HepG2 (cell line): Measurements from ENCODE around the gene GOLT1A. TPM values are rescaled to one million over a fixed set of nuclear protein-coding genes. Genes with fewer than 3 reads are reported as not detected.

Source experiments
- CBX2 ChIP-seq, 2 experiments: fragments of 200-600 bp in 1 of 2; sonication (generic); formaldehyde crosslinking in 1 of 2; IDR thresholded peaks; 2 replicates each; pipeline versions ENCODE4 v1.7.0 to v1.8.1; 2018 to 2022; ENCODE audit warnings: low read depth in 2 of 2, low read length in 1 of 2, mild to moderate bottlenecking in 1 of 2, missing genetic modification reagents in 1 of 2
- CEBPZ ChIP-seq: IDR thresholded peaks from 2 replicates; pipeline ENCODE4 v1.6.1; 2012; ENCODE audit warnings: low read length, improper control_type of control experiment
- ETV6 ChIP-seq: sonication (generic); formaldehyde crosslinking; conservative IDR thresholded peaks from 2 replicates; pipeline ENCODE4 v1.4.0; 2020; ENCODE audit warnings: missing genetic modification reagents
- KMT2B ChIP-seq: IDR thresholded peaks from 2 replicates; pipeline ENCODE4 v1.6.1; 2016; ENCODE audit warnings: missing genetic modification reagents, missing compliant biosample characterization
- MAFK ChIP-seq, 2 experiments: IDR thresholded peaks in 1 of 2; conservative IDR thresholded peaks in 1 of 2; 2 replicates each; pipeline ENCODE4 v1.6.1; 2011; ENCODE audit warnings: improper control_type of control experiment in 2 of 2, low read length in 2 of 2
- MXD4 ChIP-seq: IDR thresholded peaks from 2 replicates; pipeline ENCODE4 v1.6.1; 2016; ENCODE audit warnings: mild to moderate bottlenecking, missing biosample characterization, missing genetic modification reagents
- NFE2L2 ChIP-seq: fragments of 150-350 bp; IDR thresholded peaks from 2 replicates; pipeline ENCODE4 v1.6.1; 2014; ENCODE audit warnings: low read length
- SKIL ChIP-seq: sonication (generic); formaldehyde crosslinking; IDR thresholded peaks from 2 replicates; pipeline ENCODE4 v1.8.0; 2022; ENCODE audit warnings: missing genetic modification reagents, mild to moderate bottlenecking, moderate library complexity, borderline replicate concordance
- SSRP1 ChIP-seq: IDR thresholded peaks from 2 replicates; pipeline ENCODE4 v1.6.1; 2016; ENCODE audit warnings: control low read depth
- THYN1 ChIP-seq: sonication (generic); formaldehyde crosslinking; IDR thresholded peaks from 2 replicates; pipeline ENCODE4 v1.8.1; 2023; ENCODE audit warnings: low read depth, mild to moderate bottlenecking, moderate library complexity, missing genetic modification reagents, borderline replicate concordance
- XBP1 ChIP-seq: sonication (generic); formaldehyde crosslinking; IDR thresholded peaks from 2 replicates; pipeline ENCODE4 v1.5.0; 2020; ENCODE audit warnings: missing genetic modification reagents
- ZNF225 ChIP-seq: sonication (generic); formaldehyde crosslinking; IDR thresholded peaks from 2 replicates; pipeline ENCODE4 v1.4.0; 2020; ENCODE audit warnings: mild to moderate bottlenecking, missing genetic modification reagents
- ZNF572 ChIP-seq: sonication (generic); formaldehyde crosslinking; IDR thresholded peaks from 2 replicates; pipeline ENCODE4 v1.5.1; 2020; ENCODE audit warnings: mild to moderate bottlenecking, missing genetic modification reagents
- ZNF687 ChIP-seq: sonication (generic); formaldehyde crosslinking; IDR thresholded peaks from 2 replicates; pipeline ENCODE4 v1.5.1; 2020; ENCODE audit warnings: mild to moderate bottlenecking, missing genetic modification reagents, moderate library complexity
- ZNF749 ChIP-seq: sonication (generic); formaldehyde crosslinking; IDR thresholded peaks from 2 replicates; pipeline ENCODE4 v1.8.0; 2022; ENCODE audit warnings: mild to moderate bottlenecking, missing genetic modification reagents, moderate library complexity, borderline replicate concordance
- ZNF768 ChIP-seq: sonication (generic); formaldehyde crosslinking; IDR thresholded peaks from 2 replicates; pipeline ENCODE4 v1.4.0; 2020; ENCODE audit warnings: missing genetic modification reagents
- ZNF792 ChIP-seq: IDR thresholded peaks from 2 replicates; pipeline ENCODE4 v1.6.1; 2016
- ZNF800 ChIP-seq: sonication (generic); formaldehyde crosslinking; IDR thresholded peaks from 2 replicates; pipeline ENCODE4 v1.4.0; 2020; ENCODE audit warnings: missing genetic modification reagents
- ZNF83 ChIP-seq: sonication (generic); formaldehyde crosslinking; IDR thresholded peaks from 2 replicates; pipeline ENCODE4 v1.4.0; 2020; ENCODE audit warnings: missing genetic modification reagents, mild to moderate bottlenecking, borderline replicate concordance
- polyA plus RNA-seq, 8 experiments: library from polyadenylated mRNA; depleted of rRNA in 3 of 8; stranded (reverse) in 7 of 8; unstranded in 1 of 8; fragments of >200 nt; fragmentation: Illumina TruSeq in 4 of 8; extraction: Trizol in 4 of 8; gene quantifications; 2 replicates each; pipeline versions ENCODE4 v1.2.1 to v1.2.3, GENCODE V29; 2011 to 2016; ENCODE audit warnings: low read depth in 4 of 8, missing spikeins in 1 of 8, mixed read lengths in 1 of 8; ENCODE audit not compliant: insufficient read depth in 1 of 8
- total RNA-seq, 5 experiments: library from RNA; depleted of rRNA; stranded (reverse); fragments of >200 nt; fragmentation: Illumina TruSeq; extraction: Trizol; gene quantifications; 2 replicates each; pipeline ENCODE4 v1.2.3, GENCODE V29; 2016; ENCODE audit warnings: low read depth in 1 of 5

The GOLT1A gene
- total and polyA plus RNA-seq, 2 of the 13 experiments (the other 11 are each of a cell fraction or from before 2014, with no cell fraction given): 25.8 to 28.0 TPM

- TF ChIP-seq SSRP1 (no peak), ETV6 (no peak), ZNF572 (CRISPR knock-in tag) (0 out of 2 replicates have a peak, but pooled peaks have one; percentile 20), XBP1 (no peak), ZNF83 (CRISPR knock-in tag) (no peak), ZNF800 (CRISPR knock-in tag) (no peak), NFE2L2 (no peak), ZNF687 (CRISPR knock-in tag) (peak; percentile 61), ZNF225 (no peak), ZNF792 (CRISPR knock-in tag) (0 out of 2 replicates have a peak, but pooled peaks have one; percentile 26), MAFK (conservative IDR thresholded peaks at IDR 0.05 in 1 of 2, IDR thresholded peaks at IDR 0.05 in 1 of 2; ENCODE audit: low read length in 2 of 2) (no peak), ZNF768 (CRISPR knock-in tag) (peak; percentile 26; the same call in 1 of the 2 replicates), CEBPZ (no peak), CBX2 (IDR thresholded peaks at IDR 0.05; ENCODE audit: low read depth, low read length) (no peak), CBX2 (CRISPR knock-in tag; IDR thresholded peaks at IDR 0.05; ENCODE audit: low read depth) (no peak), THYN1 (CRISPR knock-in tag) (no peak), SKIL (CRISPR knock-in tag) (no peak), ZNF749 (no peak), KMT2B (CRISPR knock-in tag) (no peak), MXD4 (CRISPR knock-in tag) (no peak; the same call in 1 of the 2 replicates)
These were observed 6.6 kb downstream of the GOLT1A start (continued) for GRCh38 chr1:204207136-204207616.
